Muscle layer of colon (tissue), 2 donors: ENCODE measurements around the gene ZNF263.
A peak's percentile ranks its signal among the peaks of the same experiment; 100 is the strongest.
"Not testable (repeated sequence)": the region's sequence is repeated elsewhere in the genome, so short reads cannot be mapped to it uniquely, and the experiment has no call there.

Experiments
- H3K27ac ChIP-seq: one replicate; pipeline ENCODE4 v1.7.0; 2013; ENCODE audit warnings: low read depth, mild to moderate bottlenecking, low read length, moderate library complexity
- H3K27me3 ChIP-seq, 2 donors: one replicate each; pipeline ENCODE4 v1.7.0; 2013; ENCODE audit warnings: low read length in 2 of 2, mild to moderate bottlenecking in 2 of 2; ENCODE audit not compliant: insufficient read depth in 2 of 2, control insufficient read depth in 1 of 2
- H3K36me3 ChIP-seq: one replicate; pipeline ENCODE4 v1.7.0; 2013; ENCODE audit warnings: mild to moderate bottlenecking, low read length; ENCODE audit not compliant: insufficient read depth
- H3K4me1 ChIP-seq: one replicate; pipeline ENCODE4 v1.7.0; 2013; ENCODE audit warnings: mild to moderate bottlenecking, low read length; ENCODE audit not compliant: insufficient read depth
- H3K4me3 ChIP-seq, 2 donors: one replicate each; pipeline ENCODE4 v1.7.0; 2013; ENCODE audit warnings: low read length in 2 of 2, low read depth in 1 of 2, mild to moderate bottlenecking in 1 of 2, moderate library complexity in 1 of 2
- H3K9ac ChIP-seq: one replicate; pipeline ENCODE4 v1.7.0; 2013; ENCODE audit warnings: low read length
- H3K9me3 ChIP-seq: one replicate; pipeline ENCODE4 v1.7.0; 2013; ENCODE audit warnings: mild to moderate bottlenecking, low read length
- donor health status: abdominal sarcoma.
- donor health status: Adenocarcinoma of cecum.

Gene ZNF263

DNA sequence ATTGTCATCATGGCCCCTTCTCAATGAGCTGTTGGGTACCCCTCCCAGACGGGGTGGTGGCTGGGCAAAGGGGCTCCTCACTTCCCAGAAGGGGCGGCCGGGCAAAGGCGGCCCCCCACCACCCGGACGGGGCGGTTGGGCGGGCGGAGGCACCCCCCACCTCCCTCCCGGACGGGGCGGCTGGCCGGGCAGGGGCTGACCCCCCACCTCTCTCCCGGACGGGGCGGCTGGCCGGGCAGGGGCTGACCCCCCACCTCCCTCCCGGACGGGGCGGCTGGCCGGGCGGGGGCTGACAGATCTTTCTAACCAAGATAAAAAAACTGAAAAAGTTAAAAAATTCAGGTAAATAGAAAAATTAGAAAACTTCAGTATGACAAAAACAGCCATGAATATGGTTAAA is 12.0 kb upstream of the ZNF263 start:
- H3K27me3 ChIP-seq, H3K27ac ChIP-seq, H3K4me3 ChIP-seq, H3K4me1 ChIP-seq, H3K9me3 ChIP-seq, H3K36me3 ChIP-seq, H3K9ac ChIP-seq: not testable (repeated sequence)

DNA sequence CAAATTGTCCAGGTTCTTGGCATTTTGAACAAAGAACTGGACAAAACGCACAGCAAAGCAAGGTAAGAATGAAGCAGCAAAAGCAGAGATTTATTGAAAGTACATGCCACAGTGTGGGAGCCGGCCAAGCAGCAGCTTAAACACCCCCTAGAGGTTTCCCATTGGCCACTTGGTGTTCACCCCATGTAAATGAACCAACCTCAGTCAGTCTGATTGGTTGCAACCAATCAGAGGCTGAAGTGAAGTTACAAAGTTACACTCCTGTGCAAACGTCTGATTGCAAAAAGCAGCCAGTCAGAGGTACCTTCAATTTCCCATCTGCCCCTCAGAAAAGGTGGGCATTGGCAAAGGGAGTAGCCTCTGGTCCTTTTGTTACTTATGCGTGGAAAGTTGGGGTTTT is 8.8 kb upstream of the ZNF263 start:
- no peak overlapping the region for H3K9ac ChIP-seq
- no peaks in the 10 kb centered on the region for H3K36me3 ChIP-seq
- no peaks in the 10 kb centered on the region for H3K4me1 ChIP-seq
- no peaks in the 10 kb centered on the region for H3K27me3 ChIP-seq
- H3K4me3 ChIP-seq = no peak overlapping the region
- H3K9me3 ChIP-seq = no peaks in the 10 kb centered on the region
- H3K27ac ChIP-seq = no peak overlapping the region

DNA sequence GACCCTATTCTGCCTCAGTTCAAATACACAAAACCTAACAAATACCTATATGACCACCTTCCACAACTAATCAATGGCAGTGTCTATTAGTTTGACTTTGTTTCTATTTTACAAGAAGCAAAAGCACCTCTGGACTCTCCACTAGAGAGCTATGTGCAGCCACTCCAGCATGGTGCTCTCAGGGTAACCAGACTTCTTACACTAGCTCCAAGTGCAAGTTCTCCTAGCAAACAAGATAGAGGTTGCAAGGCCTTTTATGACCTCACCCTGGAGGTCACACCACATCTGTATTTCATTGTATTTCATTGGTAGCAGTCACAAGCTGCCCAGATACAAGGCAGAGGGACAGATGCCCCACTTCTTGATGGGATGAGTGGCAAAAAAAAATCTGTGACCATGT is 8.3 kb upstream of the ZNF263 start:
- H3K4me1 ChIP-seq = no peaks in the 10 kb centered on the region
- no peak overlapping the region for H3K4me3 ChIP-seq
- H3K9me3 ChIP-seq = no peaks in the 10 kb centered on the region
- no peaks in the 10 kb centered on the region for H3K36me3 ChIP-seq
- no peaks in the 10 kb centered on the region for H3K27me3 ChIP-seq
- no peak overlapping the region for H3K9ac ChIP-seq
- H3K27ac ChIP-seq = no peak overlapping the region

DNA sequence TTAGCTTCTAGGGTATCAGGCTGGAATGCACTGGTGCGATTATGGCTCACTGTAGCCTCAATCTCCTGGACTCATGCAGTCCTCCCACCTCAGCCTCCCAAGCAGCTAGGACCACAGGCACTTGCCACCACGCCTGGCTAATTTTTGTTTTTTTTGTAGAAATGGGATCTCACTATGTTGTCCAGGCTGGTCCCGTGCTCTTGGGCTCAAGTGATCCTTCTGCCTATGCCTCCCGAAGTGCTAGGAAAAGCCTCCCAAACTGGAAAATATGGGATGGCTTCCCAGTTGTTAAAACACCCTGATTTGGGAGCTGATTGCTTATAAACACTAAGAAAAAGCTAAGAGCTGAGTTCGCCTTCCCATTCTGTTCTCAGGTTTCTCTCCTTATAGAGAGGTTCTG is 6.6 kb upstream of the ZNF263 start:
- Histone ChIP-seq H3K9ac (no peak overlapping the region), H3K27me3 (no peaks in the 10 kb centered on the region), H3K4me3 (no peak overlapping the region), H3K9me3 (no peaks in the 10 kb centered on the region), H3K27ac (no peak overlapping the region), H3K36me3 (no peaks in the 10 kb centered on the region), H3K4me1 (peaks cover 3% of the 10 kb centered on the region)

DNA sequence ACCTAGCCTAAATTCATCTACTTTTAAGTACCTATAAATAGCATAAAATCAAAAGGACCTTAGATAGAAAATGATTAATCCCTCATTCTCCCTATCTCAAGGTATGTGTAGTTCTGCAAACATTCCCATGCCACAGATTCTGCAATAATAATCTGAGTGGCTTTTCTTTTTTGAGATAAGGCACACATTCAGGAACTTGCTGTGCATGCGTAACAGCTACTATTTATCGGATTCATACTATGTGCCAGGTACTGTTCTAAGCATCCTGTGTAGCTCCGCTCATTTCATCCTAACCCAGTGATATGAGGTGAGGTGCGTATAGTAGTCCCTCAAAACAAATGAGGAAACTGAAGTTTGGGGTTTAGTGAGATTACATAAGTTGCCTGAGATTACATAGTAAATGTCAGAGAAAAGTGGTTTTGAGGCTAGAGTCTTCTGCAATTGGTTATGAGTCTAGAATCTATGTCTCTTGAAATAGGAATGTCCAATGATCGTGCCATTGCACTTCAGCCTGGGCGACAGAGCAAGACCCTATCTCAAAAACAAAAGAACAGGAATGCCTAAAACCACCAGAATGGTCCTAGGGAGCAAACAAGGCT is 2.0 kb upstream of the ZNF263 start:
- Histone ChIP-seq H3K27me3 (no peaks in the 10 kb centered on the region), H3K27ac (no peak overlapping the region), H3K4me3 (no peak overlapping the region), H3K4me1 (peaks cover 28% of the 10 kb centered on the region), H3K36me3 (peaks cover 17% of the 10 kb centered on the region), H3K9ac (no peak overlapping the region), H3K9me3 (no peaks in the 10 kb centered on the region)

DNA sequence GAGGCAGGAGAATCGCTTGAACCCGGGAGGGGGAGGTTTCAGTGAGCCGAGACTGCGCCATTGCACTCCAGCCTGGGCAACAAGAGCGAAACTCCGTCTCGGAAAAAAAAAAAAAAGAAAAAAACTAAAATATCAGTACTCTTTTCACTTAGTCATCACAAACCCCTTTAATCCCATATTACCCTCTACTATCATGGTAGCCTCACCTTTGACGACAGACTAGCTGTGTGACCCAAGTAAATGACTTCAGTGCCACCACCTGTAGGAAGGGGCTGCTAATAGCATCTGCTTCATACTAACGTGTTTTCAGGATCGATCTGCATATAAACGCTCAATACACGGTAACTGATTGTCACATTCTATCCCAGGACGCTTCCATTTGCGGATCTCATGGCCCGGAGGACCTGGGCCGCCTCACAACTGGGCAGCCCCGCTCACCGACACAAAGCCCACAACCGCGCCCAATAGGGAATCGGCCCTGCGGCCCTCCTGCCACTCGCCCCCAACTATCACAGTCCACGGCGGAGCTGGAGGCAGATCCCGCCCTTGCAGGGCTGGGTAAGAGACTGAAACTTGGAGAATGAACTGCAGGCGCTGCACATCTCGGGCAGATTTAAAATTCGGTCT is 1.1 kb upstream of the ZNF263 start:
- Histone ChIP-seq H3K27me3 (no peaks in the 10 kb centered on the region), H3K27ac (peak overlapping the region; percentile 87), H3K4me1 (peaks cover 28% of the 10 kb centered on the region)

DNA sequence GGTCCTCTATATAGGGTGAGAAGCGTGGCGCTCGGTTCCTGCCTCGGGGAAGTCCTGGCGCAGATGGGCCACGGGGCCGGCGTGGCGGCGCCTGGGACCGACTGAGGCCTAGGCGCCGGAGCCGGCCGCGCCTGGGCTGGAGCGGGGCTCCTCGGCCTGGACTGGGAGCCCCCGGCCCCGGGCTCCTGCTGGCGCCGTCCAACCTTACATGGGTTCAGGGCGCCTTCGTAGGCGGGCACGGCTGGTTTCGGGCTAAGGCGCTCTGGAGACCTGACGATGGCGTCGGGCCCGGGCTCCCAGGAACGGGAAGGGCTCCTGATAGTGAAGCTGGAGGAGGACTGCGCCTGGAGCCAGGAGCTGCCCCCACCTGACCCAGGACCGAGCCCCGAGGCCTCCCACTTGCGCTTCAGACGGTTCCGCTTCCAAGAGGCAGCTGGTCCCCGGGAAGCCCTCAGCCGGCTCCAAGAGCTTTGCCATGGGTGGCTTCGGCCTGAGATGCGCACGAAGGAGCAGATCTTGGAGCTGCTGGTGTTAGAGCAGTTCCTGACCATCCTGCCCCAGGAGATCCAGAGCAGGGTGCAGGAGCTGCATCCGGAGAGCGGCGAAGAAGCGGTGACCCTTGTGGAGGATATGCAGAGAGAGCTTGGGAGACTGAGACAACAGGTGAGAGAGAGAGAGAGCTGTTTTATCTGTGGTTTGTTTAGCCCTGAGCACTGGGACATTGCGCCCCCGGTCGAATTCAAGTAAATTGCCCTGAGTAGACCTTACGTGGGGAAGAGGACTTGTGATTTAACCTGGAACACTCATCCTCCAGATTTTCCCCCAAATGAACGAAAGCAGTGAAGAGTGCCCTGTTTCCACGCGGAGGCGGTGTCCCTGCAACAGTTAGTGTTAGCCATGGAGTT is 504 bp downstream of the ZNF263 start:
- Histone ChIP-seq H3K27me3 (no peaks in the 10 kb centered on the region), H3K4me3 (peak overlapping the region; percentile 84 to 93), H3K9me3 (peaks cover 12% of the 10 kb centered on the region), H3K27ac (peak overlapping the region; percentile 87), H3K4me1 (peaks cover 28% of the 10 kb centered on the region), H3K36me3 (peaks cover 38% of the 10 kb centered on the region), H3K9ac (peak overlapping the region; percentile 74)

More for the DNA sequence above, 1.1 kb upstream of the ZNF263 start:
- peaks cover 24% of the 10 kb centered on the region for H3K36me3 ChIP-seq
- H3K9me3 ChIP-seq = no peaks in the 10 kb centered on the region
- peak overlapping the region; percentile 85 for H3K9ac ChIP-seq
- H3K4me3 ChIP-seq = peak overlapping the region; percentile 73 to 93

DNA sequence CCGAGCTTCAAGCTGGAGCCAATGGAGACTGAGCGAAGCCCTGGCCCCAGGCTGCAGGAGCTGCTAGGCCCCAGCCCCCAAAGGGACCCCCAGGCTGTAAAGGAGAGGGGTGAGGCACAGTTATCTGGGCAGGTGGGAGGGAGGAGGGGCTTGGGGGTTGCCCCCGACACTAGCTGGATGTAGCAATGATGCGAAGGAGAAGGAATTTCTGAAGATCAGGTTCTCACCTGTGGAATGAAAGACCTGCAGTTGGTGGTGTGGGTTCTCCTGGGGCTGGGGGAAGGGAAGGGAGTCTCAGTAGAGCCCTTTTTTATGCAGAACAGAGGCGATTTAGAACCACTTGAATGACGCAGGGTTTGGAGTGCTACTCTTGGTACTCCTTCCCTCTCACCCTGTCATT is 1.8 kb downstream of the ZNF263 start:
- H3K4me1 ChIP-seq = peaks cover 28% of the 10 kb centered on the region
- H3K27me3 ChIP-seq = no peaks in the 10 kb centered on the region
- no peak overlapping the region for H3K27ac ChIP-seq
- peaks cover 52% of the 10 kb centered on the region for H3K36me3 ChIP-seq
- H3K4me3 ChIP-seq = peak overlapping the region; percentile 84 to 93
- peaks cover 25% of the 10 kb centered on the region for H3K9me3 ChIP-seq
- H3K9ac ChIP-seq = no peak overlapping the region

DNA sequence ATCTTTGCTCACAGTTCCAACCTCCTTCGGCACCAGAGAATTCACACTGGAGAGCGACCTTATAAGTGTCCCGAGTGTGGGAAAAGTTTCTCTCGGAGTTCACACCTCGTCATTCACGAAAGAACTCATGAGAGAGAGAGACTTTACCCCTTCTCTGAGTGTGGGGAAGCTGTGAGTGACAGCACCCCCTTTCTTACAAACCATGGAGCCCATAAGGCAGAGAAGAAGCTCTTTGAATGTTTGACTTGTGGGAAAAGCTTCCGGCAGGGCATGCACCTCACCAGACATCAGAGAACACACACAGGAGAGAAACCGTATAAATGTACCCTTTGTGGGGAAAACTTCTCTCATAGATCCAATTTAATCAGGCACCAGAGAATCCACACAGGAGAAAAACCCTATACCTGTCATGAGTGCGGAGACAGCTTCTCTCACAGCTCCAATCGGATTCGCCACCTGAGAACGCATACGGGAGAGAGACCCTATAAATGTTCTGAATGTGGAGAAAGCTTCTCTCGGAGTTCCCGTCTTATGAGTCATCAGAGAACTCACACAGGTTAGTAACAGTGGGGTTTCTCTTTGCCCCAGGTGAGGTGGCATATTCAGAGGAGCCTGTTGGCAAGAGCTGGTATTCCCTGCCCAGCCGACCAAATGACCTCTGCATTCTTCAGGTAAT is 6.8 kb downstream of the ZNF263 start:
- H3K4me3 ChIP-seq = peak overlapping the region in 1 of 2 donors; percentile 12
- H3K9ac ChIP-seq = no peak overlapping the region
- H3K36me3 ChIP-seq = peaks cover 79% of the 10 kb centered on the region
- no peak overlapping the region for H3K27ac ChIP-seq
- peaks cover 43% of the 10 kb centered on the region for H3K9me3 ChIP-seq
- H3K27me3 ChIP-seq = no peaks in the 10 kb centered on the region
- H3K4me1 ChIP-seq = peaks cover 6% of the 10 kb centered on the region

DNA sequence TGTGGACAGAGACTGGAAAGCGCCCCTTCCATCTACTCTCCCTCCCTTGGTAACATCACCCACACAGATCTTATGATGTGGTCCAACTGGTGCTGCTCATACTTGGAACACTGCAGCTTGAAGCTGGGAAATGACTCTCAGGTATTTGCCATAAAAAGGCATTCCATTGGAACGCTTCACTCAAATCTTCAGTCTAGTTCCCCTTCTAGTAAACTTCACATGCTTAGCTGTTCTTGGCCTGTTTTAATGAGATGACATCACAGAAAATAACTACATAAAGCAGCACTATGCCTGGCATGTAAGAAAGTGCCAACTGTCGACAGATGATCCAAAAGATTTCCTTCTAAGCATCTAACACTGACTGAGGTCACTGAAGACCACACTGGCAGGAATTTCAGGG is 9.3 kb downstream of the ZNF263 start:
- Histone ChIP-seq H3K9ac (no peak overlapping the region), H3K27me3 (no peaks in the 10 kb centered on the region), H3K9me3 (peaks cover 40% of the 10 kb centered on the region), H3K27ac (no peak overlapping the region), H3K4me1 (no peaks in the 10 kb centered on the region), H3K36me3 (peaks cover 56% of the 10 kb centered on the region), H3K4me3 (no peak overlapping the region)

DNA sequence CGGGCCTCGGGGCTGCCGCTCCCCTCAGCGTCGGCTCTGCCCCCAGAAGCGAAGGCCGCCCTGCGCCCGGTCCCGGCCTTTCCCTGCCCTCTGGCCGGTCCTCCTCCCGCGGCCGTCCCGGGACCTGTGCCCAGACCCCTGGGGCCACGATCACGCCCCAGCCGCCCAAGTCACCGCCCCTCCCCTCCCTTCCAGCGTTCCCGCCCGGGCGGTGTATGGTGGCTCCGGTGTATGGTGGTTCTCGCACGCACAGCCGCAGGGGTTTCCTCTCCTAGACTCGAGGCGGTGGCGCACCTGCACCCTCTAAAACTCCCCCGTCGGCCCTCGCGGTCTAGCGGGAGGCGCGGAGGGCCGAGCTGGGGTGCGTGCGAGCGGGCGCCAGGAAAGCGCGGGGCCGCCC is 11.9 kb downstream of the ZNF263 start:
- Histone ChIP-seq H3K4me1 (no peaks in the 10 kb centered on the region), H3K9me3 (peaks cover 24% of the 10 kb centered on the region), H3K36me3 (peaks cover 36% of the 10 kb centered on the region), H3K27ac (no peak overlapping the region), H3K9ac (no peak overlapping the region), H3K4me3 (no peak overlapping the region), H3K27me3 (no peaks in the 10 kb centered on the region)
